G401.6 (cell line): ENCODE measurements around the gene FAM20C.

Experiments
- FAIRE-seq: peaks from 2 replicates; lab custom pipeline; 2012; peaks lifted over from hg19 to GRCh38; lab: Jason Lieb, UNC

FAM20C gene

GRCh38 chr7:209906-210305 lies 17.5 kb downstream of the FAM20C start:
- FAIRE-seq: no peak

GRCh38 chr7:210401-210925 lies 18.1 kb downstream of the FAM20C start:
- no peak for FAIRE-seq

DNA sequence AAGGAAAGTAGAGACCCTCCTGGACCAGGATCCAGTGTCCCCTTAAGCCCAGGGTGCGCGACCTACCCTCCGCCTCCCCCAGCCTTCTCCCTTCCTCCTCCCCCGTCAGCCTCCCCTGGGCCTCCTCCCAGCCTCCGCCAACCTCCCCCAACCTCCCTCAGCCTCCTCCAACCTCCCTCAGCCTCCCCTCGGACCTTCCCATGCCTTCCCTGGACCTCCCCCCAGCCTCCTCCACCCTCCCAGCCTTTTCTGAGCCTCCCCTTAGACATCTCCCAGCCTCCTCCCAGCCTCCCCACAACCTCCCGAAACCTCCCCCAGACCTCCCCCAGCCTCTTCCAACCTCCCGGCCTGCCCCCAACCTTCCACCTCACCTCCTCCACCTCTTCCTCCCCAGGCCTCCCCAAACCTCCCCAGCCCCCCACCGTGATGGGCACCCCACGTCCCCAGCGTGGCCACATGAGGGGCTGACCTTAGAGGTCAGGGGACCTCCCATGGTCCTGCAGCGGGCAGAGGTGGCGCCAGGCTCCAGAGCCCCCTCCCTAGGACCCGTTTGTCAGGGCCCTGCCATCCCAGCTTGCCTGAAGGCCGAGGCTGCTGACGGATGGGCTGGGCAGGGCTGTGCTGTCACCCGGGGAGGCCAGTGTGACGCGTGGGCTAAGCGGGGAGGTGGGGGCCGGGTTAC lies 18.8 kb downstream of the FAM20C start:
- FAIRE-seq: no peak

- no peak for FAIRE-seq
Measured at GRCh38 chr7:211715-212058, 19.3 kb downstream of the FAM20C start.

DNA sequence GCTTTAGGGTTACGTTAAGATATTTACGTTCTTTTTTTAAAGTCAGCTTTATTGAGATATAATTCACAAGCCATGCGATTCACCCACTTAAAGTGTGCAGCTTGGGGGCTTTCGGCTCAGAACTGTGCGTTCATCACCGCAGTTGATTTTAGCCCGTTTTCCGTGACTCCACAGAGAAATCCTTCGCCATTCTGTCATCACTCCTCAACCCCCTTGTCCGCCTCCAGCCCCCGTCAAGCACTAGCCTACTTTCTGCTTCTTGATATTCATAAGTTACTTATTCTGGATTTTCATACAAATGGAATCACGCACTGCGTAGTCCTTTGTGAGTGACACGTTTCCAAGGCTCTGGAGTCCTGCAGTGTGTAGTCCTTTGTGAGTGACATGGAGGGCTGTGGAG lies 20.4 kb downstream of the FAM20C start:
- no peak for FAIRE-seq

DNA sequence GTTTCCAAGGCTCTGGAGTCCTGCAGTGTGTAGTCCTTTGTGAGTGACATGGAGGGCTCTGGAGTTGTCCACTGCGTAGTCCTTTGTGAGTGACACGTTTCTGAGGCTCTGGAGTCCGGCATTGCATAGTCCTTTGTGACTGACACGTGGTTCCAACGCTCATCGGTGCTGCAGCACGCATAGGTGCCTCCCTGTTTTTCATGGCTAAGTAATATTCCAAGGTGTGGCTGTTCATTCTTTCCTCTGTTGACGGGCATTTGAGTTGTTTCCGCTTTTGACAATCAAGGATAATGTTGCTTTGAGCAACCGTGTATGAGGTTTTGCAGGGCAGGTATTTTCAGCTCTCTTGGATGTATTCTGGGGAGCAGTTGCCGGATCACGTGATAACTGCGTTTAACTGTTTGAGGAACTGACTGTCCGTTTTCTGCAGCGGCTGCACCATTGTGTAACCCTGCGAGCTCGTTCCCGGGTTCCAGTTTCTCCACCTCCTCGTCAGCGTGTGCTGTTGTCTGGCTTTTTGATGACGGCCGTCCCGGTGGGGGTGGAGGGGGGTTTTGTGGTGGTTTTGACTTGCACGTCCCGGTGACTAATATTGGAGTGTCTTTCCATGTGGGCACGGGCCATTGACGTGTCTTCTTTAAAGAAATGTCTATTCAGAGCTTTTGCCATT lies 21.1 kb downstream of the FAM20C start:
- FAIRE-seq: no peak

GRCh38 chr7:214410-215212 lies 22.2 kb downstream of the FAM20C start:
- no peak for FAIRE-seq

DNA sequence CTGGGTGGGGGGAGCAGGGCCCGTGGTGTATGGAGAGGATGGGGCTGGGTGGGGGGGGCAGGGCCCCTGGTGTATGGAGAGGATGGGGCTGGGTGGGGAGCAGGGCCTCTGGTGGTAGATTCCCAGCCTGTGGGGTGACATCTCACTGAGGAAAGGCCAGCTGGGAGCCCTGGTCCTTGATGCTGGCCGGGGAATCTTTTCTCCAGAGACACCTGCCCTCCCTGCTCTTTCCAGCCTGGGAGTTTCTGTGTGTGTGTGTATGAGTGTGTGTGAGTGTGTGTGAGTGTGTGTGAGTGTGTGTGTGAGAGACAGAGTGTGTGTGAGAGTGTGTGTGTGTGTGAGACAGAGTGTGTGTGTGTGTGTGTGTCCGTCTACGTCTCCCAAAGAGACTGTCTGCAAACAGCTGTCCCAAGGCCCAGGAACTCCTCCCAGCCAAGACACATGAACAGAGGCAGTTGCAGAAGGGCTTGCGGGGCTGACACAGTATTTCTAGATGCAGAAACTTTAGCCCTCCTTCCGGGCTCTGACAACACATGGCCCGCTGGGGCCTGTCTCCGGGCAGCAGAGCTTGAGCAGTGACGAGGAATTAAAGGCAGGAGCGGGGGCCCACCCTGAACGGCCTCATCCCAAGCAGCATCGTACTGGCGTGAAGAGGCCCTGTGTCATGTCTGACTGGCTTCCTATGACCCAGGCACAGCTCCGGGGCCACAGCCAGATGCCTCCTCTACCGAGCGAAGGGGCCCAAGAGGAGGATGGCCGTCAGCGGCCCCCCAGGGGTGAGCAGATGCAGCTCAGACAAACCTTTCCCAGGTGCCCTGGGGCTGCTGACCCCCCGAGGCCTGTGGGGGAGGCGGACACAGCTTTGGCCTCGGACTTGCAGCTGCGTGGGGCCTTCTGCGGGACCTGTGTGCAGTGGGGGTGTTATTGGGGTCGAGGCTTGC lies 24.3 kb downstream of the FAM20C start:
- FAIRE-seq: no peak

GRCh38 chr7:217781-218180 lies 25.4 kb downstream of the FAM20C start:
- FAIRE-seq: no peak

DNA sequence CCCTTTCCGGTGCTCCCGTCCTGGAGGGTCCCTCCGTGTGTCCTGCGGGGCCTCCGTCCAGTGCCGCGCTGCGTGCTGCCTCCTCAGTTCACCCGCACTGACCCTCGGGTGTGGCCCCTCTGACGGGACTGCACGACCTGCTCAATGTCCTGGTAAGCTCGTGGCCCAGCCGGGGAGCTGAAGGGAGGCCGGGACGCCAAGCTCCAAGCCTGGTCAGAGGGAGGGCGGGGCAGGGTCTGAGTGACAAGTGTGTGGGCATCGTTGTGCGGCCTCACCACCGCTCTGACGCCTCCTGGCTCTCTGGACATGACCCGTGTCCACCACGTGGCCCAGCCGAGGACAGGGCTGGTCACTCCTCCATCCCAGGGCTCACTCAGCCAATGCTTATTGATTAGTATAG lies 25.9 kb downstream of the FAM20C start:
- FAIRE-seq: no peak

DNA sequence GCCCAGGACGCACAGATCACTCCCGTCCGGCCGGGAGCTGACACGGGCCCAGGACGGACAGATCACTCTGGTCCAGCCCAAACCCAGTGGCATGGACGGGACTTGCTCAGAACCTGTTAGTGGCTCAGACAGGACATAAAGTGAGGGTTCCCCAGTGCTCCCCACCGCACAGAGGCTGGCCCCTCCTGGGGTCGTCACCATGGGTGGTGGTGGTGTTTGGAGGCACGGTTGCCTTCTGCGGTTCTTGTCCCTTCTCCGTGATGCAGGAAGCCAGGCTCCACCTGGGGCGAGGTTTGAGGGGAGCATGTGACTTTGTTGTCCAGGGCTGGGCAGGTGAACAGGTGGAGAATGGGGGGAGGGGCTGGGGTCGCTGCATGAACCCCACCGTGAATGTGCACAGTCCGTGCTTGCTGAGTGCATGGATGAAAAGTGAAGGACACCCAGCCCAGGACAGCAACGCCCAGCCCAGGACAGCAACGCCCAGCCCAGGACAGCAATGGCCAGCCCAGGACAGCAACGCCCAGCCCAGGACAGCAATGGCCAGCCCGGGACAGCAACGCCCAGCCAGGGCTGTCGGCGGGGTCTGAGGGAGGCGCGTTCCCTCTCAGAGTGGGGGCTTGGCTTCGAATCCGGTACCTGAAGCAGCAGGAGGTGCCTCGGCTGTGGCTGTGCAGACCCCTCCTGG lies 26.7 kb downstream of the FAM20C start:
- FAIRE-seq: no peak

DNA sequence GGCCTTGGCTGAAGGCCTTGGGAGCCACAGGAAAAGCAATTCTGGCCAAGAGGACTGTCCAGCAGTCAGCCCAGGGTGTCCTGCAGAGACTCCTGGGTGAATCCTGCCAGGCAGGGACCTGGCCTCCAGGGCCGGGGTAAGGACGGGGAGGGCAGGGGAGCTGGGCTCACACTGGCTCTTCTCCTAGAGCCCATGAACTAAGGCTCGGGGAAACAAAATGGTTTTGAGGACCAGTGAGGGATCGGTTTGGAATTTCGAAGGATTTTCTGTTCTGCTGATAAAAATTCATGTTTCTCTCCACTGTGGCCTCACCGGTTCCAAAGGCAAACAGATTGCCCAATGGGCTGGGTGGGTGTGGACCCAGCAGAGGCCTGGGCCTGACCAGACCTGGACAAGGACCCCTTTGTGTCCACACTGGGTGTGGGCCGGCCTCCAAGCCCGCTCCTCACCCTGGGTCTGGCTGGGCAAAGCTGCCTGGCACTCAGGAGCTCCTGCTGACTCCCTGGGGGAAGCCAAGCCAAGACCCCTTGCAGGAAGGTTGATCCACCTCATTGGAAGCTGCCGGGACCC lies 27.3 kb downstream of the FAM20C start:
- no peak for FAIRE-seq

- no peak for FAIRE-seq
Measured at GRCh38 chr7:220151-220841, 27.9 kb downstream of the FAM20C start.

- no peak for FAIRE-seq
Measured at GRCh38 chr7:221978-222715, 29.8 kb downstream of the FAM20C start.

DNA sequence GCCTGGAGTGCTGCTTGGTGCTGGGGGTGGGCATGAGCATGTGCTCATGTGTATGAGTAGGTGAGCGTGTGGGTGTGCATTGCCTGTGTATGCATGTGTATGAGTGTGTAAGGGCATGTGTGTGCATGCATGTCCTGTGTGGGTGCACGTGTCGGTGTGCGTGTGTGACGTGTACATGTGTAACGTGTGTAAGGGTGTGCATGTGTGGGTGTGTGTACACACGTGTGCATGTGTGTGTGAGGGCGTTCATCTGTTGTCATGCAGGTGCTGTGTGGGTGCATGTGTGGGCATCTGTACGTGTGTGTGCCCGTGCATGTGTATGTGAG lies 30.3 kb downstream of the FAM20C start:
- no peak for FAIRE-seq

GRCh38 chr7:223118-223800 lies 30.9 kb downstream of the FAM20C start:
- FAIRE-seq: no peak

GRCh38 chr7:223861-224260 lies 31.5 kb downstream of the FAM20C start:
- no peak for FAIRE-seq

- FAIRE-seq: no peak
Measured at GRCh38 chr7:226281-226895, 34.0 kb downstream of the FAM20C start.

DNA sequence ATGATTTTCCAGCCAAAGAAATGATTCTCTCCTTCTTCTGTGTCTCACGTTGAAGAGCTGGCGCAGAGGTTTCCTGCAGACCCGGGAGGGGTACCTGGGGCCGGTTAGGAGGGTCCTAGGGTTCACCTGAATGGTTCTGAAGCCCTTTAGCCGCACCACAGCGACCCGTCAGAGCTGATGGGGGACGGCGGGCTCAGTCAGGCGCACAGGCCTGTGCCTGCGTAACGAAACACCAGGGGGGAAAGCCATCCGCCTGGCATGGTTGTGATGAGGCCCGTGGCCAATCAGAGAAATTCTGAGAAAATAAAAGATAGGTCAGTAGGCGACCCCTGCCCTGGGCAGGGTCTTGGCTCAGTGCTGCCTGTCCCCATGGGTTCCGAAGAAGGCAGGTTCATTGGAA lies 35.6 kb downstream of the FAM20C start:
- FAIRE-seq: no peak
